Glutamatergic neuron (in vitro differentiated cells): ENCODE measurements around the gene TAF13. TPM values are rescaled to one million over a fixed set of nuclear protein-coding genes. Genes with fewer than 3 reads are reported as not detected.
"Not testable (repeated sequence)": the region's sequence is repeated elsewhere in the genome, so short reads cannot be mapped to it uniquely, and the experiment has no call there.

Source experiments
- DNase-seq: peaks from one replicate; pipeline ENCODE4 v3.0.0; 2022
- H3K27ac Mint-ChIP-seq: one replicate; pipeline ENCODE4 v1.8.0; 2020; ENCODE audit warnings: mild to moderate bottlenecking, mixed read lengths, inconsistent platforms; ENCODE audit not compliant: unreplicated experiment
- H3K27me3 Mint-ChIP-seq: one replicate; pipeline ENCODE4 v1.8.0; 2020; ENCODE audit warnings: mild to moderate bottlenecking, moderate library complexity, mixed read lengths, inconsistent platforms; ENCODE audit not compliant: unreplicated experiment
- H3K36me3 Mint-ChIP-seq: one replicate; pipeline ENCODE4 v1.8.0; 2020; ENCODE audit warnings: mild to moderate bottlenecking, mixed read lengths, inconsistent platforms; ENCODE audit not compliant: unreplicated experiment
- H3K4me1 Mint-ChIP-seq: one replicate; pipeline ENCODE4 v1.8.0; 2020; ENCODE audit warnings: mild to moderate bottlenecking, low read depth, mixed read lengths, inconsistent platforms; ENCODE audit not compliant: unreplicated experiment
- H3K4me3 Mint-ChIP-seq: one replicate; pipeline ENCODE4 v1.8.0; 2020; ENCODE audit warnings: mild to moderate bottlenecking, mixed read lengths, inconsistent platforms; ENCODE audit not compliant: unreplicated experiment
- H3K9me3 Mint-ChIP-seq: one replicate; pipeline ENCODE4 v1.8.0; 2020; ENCODE audit warnings: mild to moderate bottlenecking, moderate library complexity, mixed read lengths, inconsistent platforms; ENCODE audit not compliant: unreplicated experiment
- CTCF ChIP-seq: fragments of 200-600 bp; sonication (generic); IDR thresholded peaks from one replicate; pipeline ENCODE4 v1.5.0; 2021; ENCODE audit not compliant: partially characterized antibody, unreplicated experiment
- total RNA-seq: library from RNA; stranded (reverse); fragmentation: NEBNext Ultra II Directional; extraction: Animal tissue kit (Norgen Biotek cat#: 25700); gene quantifications from one replicate; pipeline ENCODE4 v1.2.1, GENCODE V29; 2021; ENCODE audit not compliant: unreplicated experiment

The TAF13 gene
- total RNA-seq, 1 donor from 2014 or later: 66.0 TPM

DNA sequence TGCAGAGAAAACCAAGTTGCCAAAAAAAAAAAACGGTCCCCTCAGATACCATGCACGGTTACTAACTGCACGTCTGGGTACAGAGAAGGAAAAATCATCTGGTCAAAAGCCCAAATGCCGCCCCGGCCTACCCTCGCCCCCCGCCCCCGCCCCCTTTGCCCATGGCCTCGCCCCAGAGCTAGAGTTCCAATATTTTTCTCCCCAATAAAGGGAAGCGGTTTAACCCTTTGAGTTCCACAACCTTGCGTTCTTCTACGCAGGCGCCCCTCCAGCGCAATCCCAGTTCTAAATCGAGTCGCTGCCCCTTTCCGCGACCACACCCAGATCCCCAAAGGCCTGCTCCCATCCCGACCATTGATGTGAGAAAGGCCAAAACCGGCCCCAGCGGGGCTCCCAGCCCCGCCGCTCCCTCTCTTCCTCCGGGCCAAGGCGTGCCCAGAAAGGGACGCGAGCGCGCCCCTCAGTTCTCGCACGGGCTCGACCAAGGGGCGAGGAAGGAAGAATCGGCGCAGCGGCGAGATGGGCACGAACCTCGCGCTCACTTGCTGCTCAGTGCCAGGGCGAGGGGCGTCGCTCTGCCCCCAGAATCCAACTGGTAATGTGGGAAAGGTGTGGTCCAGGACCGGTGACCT is 34.7 kb downstream of the TAF13 start:
- H3K36me3 Mint-ChIP-seq: no peaks in the 10 kb centered on the region
- peak overlapping the region; percentile 95 for H3K4me3 Mint-ChIP-seq
- DNase-seq: peak; percentile 61
- H3K4me1 Mint-ChIP-seq: peaks cover 2% of the 10 kb centered on the region
- no peak for TF ChIP-seq CTCF
- H3K27ac Mint-ChIP-seq: peak overlapping the region; percentile 98
- peaks cover 6% of the 10 kb centered on the region for H3K9me3 Mint-ChIP-seq
- H3K27me3 Mint-ChIP-seq: peaks cover 4% of the 10 kb centered on the region

DNA sequence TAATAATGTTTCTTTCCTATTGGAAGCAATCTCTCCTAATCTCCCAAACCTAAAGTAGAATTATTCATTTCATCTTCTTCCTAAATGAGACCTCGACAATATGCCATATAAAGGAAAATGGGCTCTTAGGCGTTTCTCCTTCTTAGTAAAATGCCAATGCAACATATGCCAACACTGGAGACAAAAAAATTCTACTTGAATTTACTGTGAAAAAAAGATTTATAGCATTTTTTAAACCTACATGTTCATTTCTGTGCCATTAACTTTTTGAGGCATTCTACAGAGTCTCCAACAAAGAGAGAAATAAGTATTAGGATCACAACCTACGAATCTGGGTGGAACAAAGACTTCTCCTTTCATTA is 35.2 kb downstream of the TAF13 start:
- Mint-ChIP-seq H3K27me3 (peaks cover 4% of the 10 kb centered on the region), H3K27ac (peak overlapping the region; percentile 98), H3K4me1 (peaks cover 2% of the 10 kb centered on the region), H3K9me3 (peaks cover 6% of the 10 kb centered on the region), H3K36me3 (no peaks in the 10 kb centered on the region), H3K4me3 (peak overlapping the region; percentile 95)
- DNase-seq: no peak
- no peak for TF ChIP-seq CTCF

GRCh38 chr1:109034382-109034781 is 41.4 kb downstream of the TAF13 start:
- H3K36me3 Mint-ChIP-seq: no peaks in the 10 kb centered on the region
- H3K4me3 Mint-ChIP-seq: no peak overlapping the region
- no peak for TF ChIP-seq CTCF
- no peaks in the 10 kb centered on the region for H3K9me3 Mint-ChIP-seq
- H3K4me1 Mint-ChIP-seq: peaks cover 3% of the 10 kb centered on the region
- no peak overlapping the region for H3K27ac Mint-ChIP-seq
- peaks cover 2% of the 10 kb centered on the region for H3K27me3 Mint-ChIP-seq
- no peak for DNase-seq

DNA sequence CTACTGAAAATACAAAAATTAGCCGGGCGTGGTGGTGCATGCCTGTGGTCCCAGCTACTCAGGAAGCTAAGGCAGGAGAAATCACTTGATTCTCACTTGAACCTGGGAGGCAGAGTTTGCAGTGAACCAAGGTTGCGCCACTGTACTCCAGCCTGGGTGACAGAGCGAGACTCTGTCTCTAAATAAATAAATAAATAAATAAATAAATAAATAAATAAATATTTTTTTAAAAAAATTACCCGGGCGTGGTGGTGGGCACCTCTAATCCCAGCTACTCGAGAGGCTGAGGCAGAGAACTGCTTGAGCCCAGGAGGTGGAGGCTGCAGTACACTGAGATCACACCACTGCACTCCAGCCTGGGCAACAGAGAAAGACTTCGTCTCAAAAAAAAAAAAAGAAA is 46.3 kb downstream of the TAF13 start:
- H3K36me3 Mint-ChIP-seq: not testable (repeated sequence)

GRCh38 chr1:109027841-109028240 is 48.0 kb downstream of the TAF13 start:
- no peak overlapping the region for H3K27ac Mint-ChIP-seq
- no peak overlapping the region for H3K4me3 Mint-ChIP-seq
- peaks cover 2% of the 10 kb centered on the region for H3K9me3 Mint-ChIP-seq
- no peak for TF ChIP-seq CTCF
- no peak for DNase-seq
- H3K36me3 Mint-ChIP-seq: no peaks in the 10 kb centered on the region
- H3K4me1 Mint-ChIP-seq: peaks cover 3% of the 10 kb centered on the region
- peaks cover 1% of the 10 kb centered on the region for H3K27me3 Mint-ChIP-seq

More for the DNA sequence above, 46.3 kb downstream of the TAF13 start:
- not testable (repeated sequence) for DNase-seq, H3K27me3 Mint-ChIP-seq, H3K4me1 Mint-ChIP-seq, H3K27ac Mint-ChIP-seq, H3K4me3 Mint-ChIP-seq, H3K9me3 Mint-ChIP-seq
